ENCODE measurements around the gene FOXD2. TPM values are rescaled to one million over a fixed set of nuclear protein-coding genes. Genes with fewer than 3 reads are reported as not detected.
"Not testable (repeated sequence)": the region's sequence is repeated elsewhere in the genome, so short reads cannot be mapped to it uniquely, and the experiment has no call there.

Gene FOXD2
- total and polyA plus RNA-seq, 2 donors (not counting 1 experiment from before 2014, with no cell fraction given): 0.19 to 0.83 TPM

DNA sequence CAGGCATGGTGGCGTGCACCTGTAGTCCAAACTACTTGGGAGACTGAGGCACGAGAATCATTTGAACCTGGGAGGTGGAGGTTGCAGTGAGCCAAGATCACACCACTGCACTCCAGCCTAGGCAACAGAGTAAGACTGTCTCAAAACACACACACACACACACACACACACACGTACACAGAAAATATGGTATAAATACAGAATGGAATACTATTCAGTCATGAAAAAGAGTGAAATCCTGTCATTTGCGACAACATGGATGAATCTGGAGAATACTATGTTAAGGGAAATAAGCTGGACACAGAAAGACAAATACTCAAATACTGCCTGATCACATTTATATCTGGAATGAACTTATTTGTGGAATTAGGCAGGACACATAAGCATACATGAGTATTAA lies 18.4 kb downstream of the FOXD2 start:
- H3K4me2 ChIP-seq (ENCODE audit: extremely low read depth, insufficient read depth, low read length): no peak overlapping the region
- H3K27ac ChIP-seq (ENCODE audit: insufficient read depth, low read length): no peak overlapping the region
- DNase-seq (ENCODE audit: low read depth in 2 of 2): no peak
- no peaks in the 10 kb centered on the region for H3K9me3 ChIP-seq (ENCODE audit: control insufficient read depth, insufficient read depth, low read depth, low read length)
- TF ChIP-seq, protein P1, sequence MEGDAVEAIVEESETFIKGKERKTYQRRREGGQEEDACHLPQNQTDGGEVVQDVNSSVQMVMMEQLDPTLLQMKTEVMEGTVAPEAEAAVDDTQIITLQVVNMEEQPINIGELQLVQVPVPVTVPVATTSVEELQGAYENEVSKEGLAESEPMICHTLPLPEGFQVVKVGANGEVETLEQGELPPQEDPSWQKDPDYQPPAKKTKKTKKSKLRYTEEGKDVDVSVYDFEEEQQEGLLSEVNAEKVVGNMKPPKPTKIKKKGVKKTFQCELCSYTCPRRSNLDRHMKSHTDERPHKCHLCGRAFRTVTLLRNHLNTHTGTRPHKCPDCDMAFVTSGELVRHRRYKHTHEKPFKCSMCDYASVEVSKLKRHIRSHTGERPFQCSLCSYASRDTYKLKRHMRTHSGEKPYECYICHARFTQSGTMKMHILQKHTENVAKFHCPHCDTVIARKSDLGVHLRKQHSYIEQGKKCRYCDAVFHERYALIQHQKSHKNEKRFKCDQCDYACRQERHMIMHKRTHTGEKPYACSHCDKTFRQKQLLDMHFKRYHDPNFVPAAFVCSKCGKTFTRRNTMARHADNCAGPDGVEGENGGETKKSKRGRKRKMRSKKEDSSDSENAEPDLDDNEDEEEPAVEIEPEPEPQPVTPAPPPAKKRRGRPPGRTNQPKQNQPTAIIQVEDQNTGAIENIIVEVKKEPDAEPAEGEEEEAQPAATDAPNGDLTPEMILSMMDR (conservative IDR thresholded peaks at IDR 0.05 in 1 of 2, IDR thresholded peaks at IDR 0.05 in 1 of 2; ENCODE audit: low read depth in 1 of 2, low read length in 2 of 2): no peak
- no peak for TF ChIP-seq EZH2 (IDR thresholded peaks at IDR 0.05; ENCODE audit: low read length, missing control alignments)
- H3K36me3 ChIP-seq (ENCODE audit: control insufficient read depth, insufficient read depth, low read length): no peaks in the 10 kb centered on the region
- no peak overlapping the region for H3K9ac ChIP-seq (ENCODE audit: insufficient read depth, low read length)
- H3K79me2 ChIP-seq (ENCODE audit: control insufficient read depth, insufficient read depth, low read length): no peaks in the 10 kb centered on the region
- no peaks in the 10 kb centered on the region for H4K20me1 ChIP-seq (ENCODE audit: control insufficient read depth, extremely low read depth, insufficient read depth, low read length)
- H3K4me3 ChIP-seq (replicated peaks in 1 of 4; ENCODE audit: control extremely low read depth in 1 of 4, insufficient read depth in 1 of 4, low read depth in 3 of 4, low read length in 4 of 4): no peak overlapping the region
- H3K27me3 ChIP-seq (ENCODE audit: control insufficient read depth, insufficient read depth, low read length): no peaks in the 10 kb centered on the region
- no peaks in the 10 kb centered on the region for H3K4me1 ChIP-seq (ENCODE audit: control insufficient read depth, extremely low read depth, insufficient read depth, low read length)
- no peak overlapping the region for H2AFZ ChIP-seq (ENCODE audit: low read length)

DNA sequence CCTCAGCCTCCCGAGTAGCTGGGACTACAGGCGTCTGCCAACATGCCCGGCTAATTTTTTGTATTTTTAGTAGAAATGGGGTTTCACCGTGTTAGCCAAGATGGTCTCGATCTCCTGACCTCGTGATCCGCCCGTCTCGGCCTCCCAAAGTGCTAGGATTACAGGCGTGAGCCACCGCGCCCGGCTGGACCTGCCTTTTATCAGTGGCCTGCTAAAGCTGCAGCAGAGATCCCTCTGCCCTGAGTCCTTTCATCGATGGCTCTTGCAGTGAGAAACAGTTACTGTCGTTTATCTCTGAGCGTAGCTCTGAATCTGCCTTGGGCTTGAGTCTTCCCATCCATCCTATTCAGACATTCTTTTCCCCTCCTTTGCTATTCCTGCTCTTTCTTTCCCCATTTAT lies 19.7 kb downstream of the FOXD2 start:
- H3K4me2 ChIP-seq (ENCODE audit: extremely low read depth, insufficient read depth, low read length); H3K4me1 ChIP-seq (ENCODE audit: control insufficient read depth, extremely low read depth, insufficient read depth, low read length); H3K27me3 ChIP-seq (ENCODE audit: control insufficient read depth, insufficient read depth, low read length); H2AFZ ChIP-seq (ENCODE audit: low read length); H3K9ac ChIP-seq (ENCODE audit: insufficient read depth, low read length); H3K9me3 ChIP-seq (ENCODE audit: control insufficient read depth, insufficient read depth, low read depth, low read length); H3K4me3 ChIP-seq (replicated peaks in 1 of 4; ENCODE audit: control extremely low read depth in 1 of 4, insufficient read depth in 1 of 4, low read depth in 3 of 4, low read length in 4 of 4); H3K27ac ChIP-seq (ENCODE audit: insufficient read depth, low read length); H4K20me1 ChIP-seq (ENCODE audit: control insufficient read depth, extremely low read depth, insufficient read depth, low read length); H3K36me3 ChIP-seq (ENCODE audit: control insufficient read depth, insufficient read depth, low read length); H3K79me2 ChIP-seq (ENCODE audit: control insufficient read depth, insufficient read depth, low read length); DNase-seq (ENCODE audit: low read depth in 2 of 2): not testable (repeated sequence)

DNA sequence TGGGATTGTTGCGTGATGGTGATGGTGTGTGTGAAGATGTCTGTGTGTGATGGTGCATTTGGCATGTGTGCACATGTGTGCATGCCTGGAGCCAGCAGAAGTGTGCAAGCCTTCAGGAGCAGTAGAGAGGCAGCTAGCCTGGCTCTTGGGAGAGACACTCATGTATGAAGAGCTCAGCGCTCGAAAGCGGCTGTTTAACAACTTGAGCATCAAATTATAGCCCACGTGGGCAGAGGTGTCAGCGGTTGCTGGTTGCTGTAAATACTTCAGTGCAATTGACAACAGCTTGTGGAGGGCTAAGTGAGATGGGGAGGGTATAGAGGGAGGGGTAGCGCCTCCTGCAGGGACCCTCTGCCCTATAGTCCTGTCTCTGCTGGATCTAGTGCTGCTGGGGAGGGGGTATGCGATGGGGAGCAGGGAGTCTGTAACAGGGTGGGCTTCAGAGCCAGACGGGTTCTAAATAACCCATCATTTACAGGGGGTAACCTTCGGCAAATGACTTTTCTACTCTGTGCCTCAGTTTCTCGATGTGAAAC lies 21.5 kb downstream of the FOXD2 start:
- no peaks in the 10 kb centered on the region for H3K79me2 ChIP-seq (ENCODE audit: control insufficient read depth, insufficient read depth, low read length)
- TF ChIP-seq, protein P1 (conservative IDR thresholded peaks at IDR 0.05 in 1 of 2, IDR thresholded peaks at IDR 0.05 in 1 of 2; ENCODE audit: low read depth in 1 of 2, low read length in 2 of 2): no peak
- no peak for TF ChIP-seq EZH2 (IDR thresholded peaks at IDR 0.05; ENCODE audit: low read length, missing control alignments)
- no peak overlapping the region for H3K4me2 ChIP-seq (ENCODE audit: extremely low read depth, insufficient read depth, low read length)
- no peak overlapping the region for H3K9ac ChIP-seq (ENCODE audit: insufficient read depth, low read length)
- H3K4me1 ChIP-seq (ENCODE audit: control insufficient read depth, extremely low read depth, insufficient read depth, low read length): no peaks in the 10 kb centered on the region
- H3K9me3 ChIP-seq (ENCODE audit: control insufficient read depth, insufficient read depth, low read depth, low read length): no peaks in the 10 kb centered on the region
- H3K4me3 ChIP-seq (replicated peaks in 1 of 4; ENCODE audit: control extremely low read depth in 1 of 4, insufficient read depth in 1 of 4, low read depth in 3 of 4, low read length in 4 of 4): no peak overlapping the region
- H3K36me3 ChIP-seq (ENCODE audit: control insufficient read depth, insufficient read depth, low read length): no peaks in the 10 kb centered on the region
- no peak overlapping the region for H3K27ac ChIP-seq (ENCODE audit: insufficient read depth, low read length)
- H2AFZ ChIP-seq (ENCODE audit: low read length): no peak overlapping the region
- no peaks in the 10 kb centered on the region for H4K20me1 ChIP-seq (ENCODE audit: control insufficient read depth, extremely low read depth, insufficient read depth, low read length)
- H3K27me3 ChIP-seq (ENCODE audit: control insufficient read depth, insufficient read depth, low read length): peaks cover 2% of the 10 kb centered on the region
- DNase-seq (ENCODE audit: low read depth in 2 of 2): no peak
